ENCODE measurements around the gene KATNB1.

- TF ChIP-seq CTCF (IDR thresholded peaks at IDR 0.05): no peak
- no peak for TF ChIP-seq POLR2A (IDR thresholded peaks at IDR 0.05)
These were observed 34.6 kb upstream of the KATNB1 start for GRCh38 chr16:57700781-57701551.

Data from lower leg skin (tissue), 3 donors.